Pancreas (tissue), 10 donors: ENCODE results near the gene RHBDL3. TPM values are rescaled to one million over a fixed set of nuclear protein-coding genes. Genes with fewer than 3 reads are reported as not detected.

Experiments used
- ATAC-seq, 4 donors: fragments of 200-7000 bp; cut with Tn5 transposase; one replicate each; pipeline versions ENCODE4 v1.8.0 to v1.9.1; 2020; ENCODE audit warnings: mild to moderate bottlenecking in 4 of 4, moderate library complexity in 4 of 4
- DNase-seq, 6 donors: peaks; one replicate each; pipeline ENCODE4 v3.0.0-alpha.2; 2020
- FAIRE-seq: peaks from 2 replicates; lab custom pipeline; 2012; peaks lifted over from hg19 to GRCh38; lab: Jason Lieb, UNC
- H3K27ac ChIP-seq, 4 donors: fragments of 200-600 bp; sonication (generic); 1 replicate in 3 of 4; 2 replicates in 1 of 4; pipeline versions ENCODE4 v1.5.0 to v1.8.0; 2020
- H3K27me3 ChIP-seq, 4 donors: fragments of 200-600 bp; one replicate each; pipeline ENCODE4 v1.8.0; 2021
- H3K36me3 ChIP-seq, 3 donors: fragments of 200-600 bp; sonication (generic) in 1 of 3; one replicate each; pipeline versions ENCODE4 v1.5.0 to v1.8.0; 2020 to 2021
- H3K4me1 ChIP-seq, 3 donors: fragments of 200-600 bp; one replicate each; pipeline ENCODE4 v1.8.0; 2021
- H3K4me3 ChIP-seq, 4 donors: fragments of 200-600 bp; sonication (generic) in 2 of 4; one replicate each; pipeline versions ENCODE4 v1.5.0 to v1.8.0; 2020 to 2021
- H3K9me3 ChIP-seq, 4 donors: fragments of 200-600 bp; one replicate each; pipeline ENCODE4 v1.8.0; 2021
- CTCF ChIP-seq, 4 donors: fragments of 200-600 bp; sonication (generic) in 3 of 4; IDR thresholded peaks; one replicate each; pipeline versions ENCODE4 v1.5.0 to v1.8.0; 2021; ENCODE audit warnings: antibody characterized with exemption in 4 of 4
- WGBS, 2 donors: extraction: QIAGEN DNeasy Blood & Tissue Kit; methylation state at CpG; one replicate each; pipeline ENCODE4 v1.1.7; 2013; 5-methylcytosine and 5-hydroxymethylcytosine counted together
- intact Hi-C, 3 donors: fragments of 100-400 bp; cut with DNase I; formaldehyde crosslinking; loops; one replicate each; pipeline versions ENCODE4 v1.11.1 to v1.14.2; 2022
- polyA plus RNA-seq, 2 donors: library from polyadenylated mRNA; stranded (reverse); fragments of 200-250 nt; gene quantifications; one replicate each; pipeline ENCODE4 v1.2.3, GENCODE V29; 2013
- total RNA-seq, 6 donors: library from RNA; stranded (reverse); fragmentation: NEBNext Ultra II Directional in 4 of 6; extraction: Animal tissue kit (Norgen Biotek cat#: 25700) in 4 of 6; gene quantifications; one replicate each; pipeline versions ENCODE4 v1.2.1 to v1.2.4, GENCODE V29; 2021 to 2023
- donor health status: healthy with polysubstance abuse.
- donor health status: DM: no; HTN: no; CAD: no; lungs with moderate emphysema.
- donor health status: DM: no; HTN: no; CAD: no.
- donor health status: control.
- donor health status: control.
- donor health status: Bipolar disorder and iron deficiency.
- donor health status: DM: yes; HTN: yes; CAD: no.
- donor health status: DM: no; HTN: no; CAD: no.
- donor health status: DM: no; HTN: no; CAD: no.
- donor health status: DM: yes; HTN: yes; CAD: no.

RHBDL3 gene
- total and polyA plus RNA-seq, 8 donors: 0.12 to 1.8 (median 0.47) TPM

- peaks cover 0 to 13% (median 0%) of the 10 kb centered on the region in 3 donors for H3K36me3 ChIP-seq
- peak overlapping the region in 3 of 4 donors; percentile 54 to 80 (median 73) for H3K27ac ChIP-seq
- WGBS, 2 donors: 1 to 2% methylated on average over 11 to 13 of the region's 13 CpGs
- intact Hi-C loops: no loop called here
- FAIRE-seq: no peak
- H3K27me3 ChIP-seq: no peaks in the 10 kb centered on the region
- no peak for TF ChIP-seq CTCF (IDR thresholded peaks at IDR 0.05)
- ATAC-seq: peak; percentile 12 to 50 (median 32)
- H3K4me1 ChIP-seq: peaks cover 0 to 8% (median 0%) of the 10 kb centered on the region in 3 donors
- H3K4me3 ChIP-seq: peak overlapping the region; percentile 40 to 62 (median 58)
- DNase-seq: peak in 1 of 6 donors; percentile 36
- H3K9me3 ChIP-seq: no peaks in the 10 kb centered on the region
Observed at GRCh38 chr17:32341141-32341856, 75.7 kb downstream of the RHBDL3 start.

- no peak for TF ChIP-seq CTCF (IDR thresholded peaks at IDR 0.05)
- Histone ChIP-seq H3K27ac (peak within 1 kb of the TSS; percentile 17 to 80 (median 64)), H3K9me3 (no peaks in the 10 kb centered on the region), H3K27me3 (no peaks in the 10 kb centered on the region), H3K36me3 (peaks cover 0 to 7% (median 0%) of the 10 kb centered on the region in 3 donors), H3K4me1 (peaks cover 0 to 8% (median 0%) of the 10 kb centered on the region in 3 donors), H3K4me3 (peak within 1 kb of the TSS; percentile 40 to 62 (median 58))
- WGBS, 2 donors: 4% methylated on average over 28 to 43 of the region's 47 CpGs
- intact Hi-C loops: no loop called here
- FAIRE-seq (no peak), ATAC-seq (peak; percentile 94 to 97 (median 96)), DNase-seq (peak; percentile 73 to 95 (median 84))
Observed at GRCh38 chr17:32341857-32342602, 76.4 kb downstream of the RHBDL3 start, which contains the start of gene C17orf75. TSS of gene C17orf75 (minus strand) at chr17:32342173. CDS start at chr17:32342139, 34 bp downstream.

GRCh38 chr17:32342603-32343325 is 77.1 kb downstream of the RHBDL3 start:
- peaks cover 0 to 8% (median 0%) of the 10 kb centered on the region in 3 donors for H3K4me1 ChIP-seq
- no peaks in the 10 kb centered on the region for H3K36me3 ChIP-seq
- intact Hi-C loops: no loop called here
- FAIRE-seq (no peak), DNase-seq (no peak), ATAC-seq (no peak)
- 57 to 60% methylated on average over 14 of the region's 14 CpGs for WGBS, 2 donors
- no peak for TF ChIP-seq CTCF (IDR thresholded peaks at IDR 0.05)
- no peaks in the 10 kb centered on the region for H3K9me3 ChIP-seq
- H3K4me3 ChIP-seq: peak overlapping the region in 2 of 4 donors; percentile 62
- H3K27me3 ChIP-seq: no peaks in the 10 kb centered on the region
- H3K27ac ChIP-seq: peak overlapping the region in 3 of 4 donors; percentile 17 to 80 (median 73)

- H3K4me1 ChIP-seq: peaks cover 0 to 15% (median 4%) of the 10 kb centered on the region in 3 donors
- 86 to 90% methylated on average over 11 of the region's 11 CpGs for WGBS, 2 donors
- no peaks in the 10 kb centered on the region for H3K36me3 ChIP-seq
- intact Hi-C loops: no loop called here
- H3K9me3 ChIP-seq: no peaks in the 10 kb centered on the region
- DNase-seq: no peak
- TF ChIP-seq CTCF (IDR thresholded peaks at IDR 0.05): no peak
- H3K4me3 ChIP-seq: no peak overlapping the region
- no peaks in the 10 kb centered on the region for H3K27me3 ChIP-seq
- no peak for ATAC-seq
- H3K27ac ChIP-seq: no peak overlapping the region
- no peak for FAIRE-seq
Observed at GRCh38 chr17:32345951-32346600, 80.4 kb downstream of the RHBDL3 start.
